ENCODE results near the gene KCND1.

GRCh38 chrX:48992341-48992740, 20.7 kb upstream of the KCND1 start:
- TF ChIP-seq ZNF274 (IDR thresholded peaks at IDR 0.05; ENCODE audit: low read depth, low read length) (no peak), SUZ12 (IDR thresholded peaks at IDR 0.05; ENCODE audit: extremely low read depth, insufficient read depth, insufficient read length) (no peak), YY1 (IDR thresholded peaks at IDR 0.05; ENCODE audit: insufficient read depth, insufficient read length) (no peak)
